Neural cell (in vitro differentiated cells): ENCODE data around the gene TAF5L. TPM values are rescaled to one million over a fixed set of nuclear protein-coding genes. Genes with fewer than 3 reads are reported as not detected.

Experiments
- H2AFZ ChIP-seq: fragments of 200-600, 300-800 bp; sonication (generic), shearing (Covaris generic); 2 replicates; pipeline ENCODE4 v1.6.0; 2014; ENCODE audit warnings: low read depth, mild to moderate bottlenecking, antibody characterized with exemption, low read length, moderate library complexity
- H3F3A ChIP-seq: fragments of 200-600 bp; shearing (Covaris generic); 2 replicates; pipeline ENCODE4 v1.6.1; 2016; ENCODE audit warnings: mild to moderate bottlenecking, moderate library complexity, mixed read lengths, antibody characterized with exemption, low read length; ENCODE audit not compliant: insufficient read depth, poor library complexity, severe bottlenecking
- H3K27ac ChIP-seq: fragments of 200-600, 300-800 bp; sonication (generic), shearing (Covaris generic); 2 replicates; pipeline ENCODE4 v1.5.1; 2014; ENCODE audit warnings: mild to moderate bottlenecking, low read length, moderate library complexity
- H3K27me3 ChIP-seq: fragments of 300-800, 200-600 bp; sonication (generic), shearing (Covaris generic); 2 replicates; pipeline ENCODE4 v1.6.0; 2014; ENCODE audit warnings: mild to moderate bottlenecking, low read depth, low read length, moderate library complexity; ENCODE audit not compliant: insufficient read depth
- H3K36me3 ChIP-seq: fragments of 300-800, 200-600 bp; sonication (generic), shearing (Covaris generic); 2 replicates; pipeline ENCODE4 v1.5.1; 2014; ENCODE audit warnings: mild to moderate bottlenecking, antibody characterized with exemption, low read length, moderate library complexity; ENCODE audit not compliant: insufficient read depth
- H3K4me2 ChIP-seq: fragments of 300-800, 200-600 bp; sonication (generic), shearing (Covaris generic); 2 replicates; pipeline ENCODE4 v1.6.0; 2014; ENCODE audit warnings: mild to moderate bottlenecking, low read length
- H3K4me3 ChIP-seq: fragments of 300-800, 200-600 bp; sonication (generic), shearing (Covaris generic); 2 replicates; pipeline ENCODE4 v1.5.1; 2014; ENCODE audit warnings: mild to moderate bottlenecking, low read length, moderate library complexity
- H3K79me2 ChIP-seq: fragments of 200-600 bp; shearing (Covaris generic); replicated peaks from 2 replicates; pipeline ENCODE4 v1.6.0; 2014; ENCODE audit warnings: mild to moderate bottlenecking, low read length, moderate library complexity; ENCODE audit not compliant: insufficient read depth
- H3K9ac ChIP-seq: fragments of 300-800, 200-600 bp; sonication (generic), shearing (Covaris generic); 2 replicates; pipeline ENCODE4 v1.6.1; 2016; ENCODE audit warnings: mild to moderate bottlenecking, low read length, mixed read lengths
- H3K9me2 ChIP-seq: fragments of 200-600 bp; shearing (Covaris generic); 2 replicates; pipeline ENCODE4 v1.6.1; 2016; ENCODE audit warnings: mild to moderate bottlenecking, low read length, mixed read lengths; ENCODE audit not compliant: insufficient read depth
- H3K9me3 ChIP-seq: fragments of 200-600, 300-800 bp; sonication (generic), shearing (Covaris generic); 2 replicates; pipeline ENCODE4 v1.6.1; 2016; ENCODE audit warnings: mild to moderate bottlenecking, mixed run types, low read length, moderate library complexity, mixed read lengths
- H4K20me1 ChIP-seq: fragments of 200-600 bp; shearing (Covaris generic); 2 replicates; pipeline ENCODE4 v1.6.1; 2016; ENCODE audit warnings: mild to moderate bottlenecking, mixed run types; ENCODE audit not compliant: insufficient read depth
- CTCF ChIP-seq: fragments of 450-650 bp; IDR thresholded peaks from 2 replicates; pipeline ENCODE4 v1.5.1; 2014; ENCODE audit warnings: antibody characterized with exemption, mild to moderate bottlenecking, moderate library complexity; ENCODE audit not compliant: poor library complexity, severe bottlenecking
- EP300 ChIP-seq: fragments of 450-650 bp; conservative IDR thresholded peaks from 2 replicates; pipeline ENCODE4 v1.6.1; 2014; ENCODE audit warnings: antibody characterized with exemption, mild to moderate bottlenecking, moderate library complexity; ENCODE audit not compliant: poor library complexity, severe bottlenecking
- EZH2 ChIP-seq: fragments of 200-600, 300-800 bp; shearing (Covaris generic), sonication (generic); IDR thresholded peaks from 2 replicates; pipeline ENCODE4 v1.6.1; 2014; ENCODE audit warnings: antibody characterized with exemption, low read length, borderline replicate concordance, mild to moderate bottlenecking; ENCODE audit not compliant: insufficient read depth, poor library complexity, severe bottlenecking
- MXI1 ChIP-seq: fragments of 450-650 bp; conservative IDR thresholded peaks from 2 replicates; pipeline ENCODE4 v1.6.1; 2014; ENCODE audit warnings: antibody characterized with exemption, mild to moderate bottlenecking; ENCODE audit not compliant: poor library complexity, severe bottlenecking
- POLR2AphosphoS5 ChIP-seq: IDR thresholded peaks from 2 replicates; pipeline ENCODE4 v1.6.1; 2012
- RAD21 ChIP-seq: fragments of 450-650 bp; conservative IDR thresholded peaks from 2 replicates; pipeline ENCODE4 v1.6.1; 2014; ENCODE audit warnings: antibody characterized with exemption, mild to moderate bottlenecking, moderate library complexity
- REST ChIP-seq: IDR thresholded peaks from 2 replicates; pipeline ENCODE4 v1.6.1; 2012; ENCODE audit warnings: borderline replicate concordance
- SMC3 ChIP-seq: fragments of 450-650 bp; conservative IDR thresholded peaks from 2 replicates; pipeline ENCODE4 v1.6.1; 2014; ENCODE audit warnings: antibody characterized with exemption, mild to moderate bottlenecking, moderate library complexity; ENCODE audit not compliant: poor library complexity
- TAF1 ChIP-seq: IDR thresholded peaks from 2 replicates; pipeline ENCODE4 v1.6.1; 2012; ENCODE audit warnings: low read depth
- polyA plus RNA-seq: library from polyadenylated mRNA; depleted of rRNA; stranded (reverse); fragments of >200 nt; gene quantifications from 2 replicates; pipeline ENCODE4 v1.2.3, GENCODE V29; 2014

TAF5L gene
- polyA plus RNA-seq, 1 donor from 2014 or later: 18.5 TPM

DNA sequence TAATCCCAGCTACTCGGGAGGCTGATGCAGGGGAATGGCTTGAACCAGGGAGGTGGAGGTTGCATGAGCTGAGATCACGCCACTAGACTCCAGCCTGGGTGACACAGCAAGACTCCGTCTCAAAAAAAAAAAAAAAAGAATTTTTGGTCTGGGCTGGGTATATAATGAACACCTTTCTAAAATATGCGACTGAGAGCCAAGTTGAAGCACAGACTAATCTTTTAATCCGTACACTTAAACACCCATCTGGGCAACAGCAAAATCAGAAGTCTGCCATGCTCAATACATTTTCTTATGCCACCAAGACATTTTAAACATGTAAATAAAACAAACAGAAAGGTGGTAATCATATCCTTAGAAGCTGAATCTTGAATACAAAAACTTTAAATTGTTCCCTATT is 35.8 kb downstream of the TAF5L start:
- TF ChIP-seq REST (no peak), EP300 (no peak), POLR2AphosphoS5 (no peak), MXI1 (no peak), CTCF (no peak), TAF1 (no peak), EZH2 (no peak), RAD21 (no peak), SMC3 (no peak)
- H3K9me3 ChIP-seq: no peaks in the 10 kb centered on the region
- no peaks in the 10 kb centered on the region for H3K79me2 ChIP-seq
- H4K20me1 ChIP-seq: no peaks in the 10 kb centered on the region
- H3K9ac ChIP-seq: no peak overlapping the region
- H3K27me3 ChIP-seq: no peaks in the 10 kb centered on the region
- no peak overlapping the region for H3K4me3 ChIP-seq
- H3F3A ChIP-seq: no peaks in the 10 kb centered on the region
- no peak overlapping the region for H3K27ac ChIP-seq
- no peaks in the 10 kb centered on the region for H3K36me3 ChIP-seq
- H2AFZ ChIP-seq: no peak overlapping the region
- no peaks in the 10 kb centered on the region for H3K9me2 ChIP-seq
- no peak overlapping the region for H3K4me2 ChIP-seq

DNA sequence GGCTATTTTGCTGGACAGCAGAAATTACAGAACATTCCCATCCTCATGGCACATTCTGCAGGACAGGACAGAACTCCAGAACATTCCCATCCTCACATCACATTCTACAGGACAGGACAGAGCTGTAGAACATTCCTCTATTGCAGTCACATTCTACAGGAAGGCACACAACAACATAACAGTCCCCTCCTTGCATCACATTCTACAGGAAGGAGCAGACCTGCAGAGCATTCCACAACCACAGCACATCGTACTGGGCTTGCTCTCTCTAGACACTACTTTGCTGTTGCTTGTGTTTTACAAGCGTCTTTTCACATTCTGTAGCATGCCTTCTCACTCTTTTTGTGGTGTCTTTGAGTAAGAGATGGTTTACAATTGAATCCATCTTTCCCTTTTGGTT is 40.6 kb downstream of the TAF5L start:
- no peaks in the 10 kb centered on the region for H3K27me3 ChIP-seq

More for the DNA sequence above, 40.6 kb downstream of the TAF5L start:
- H3K9me2 ChIP-seq: no peaks in the 10 kb centered on the region
- H2AFZ ChIP-seq: no peak overlapping the region
- no peak overlapping the region for H3K4me3 ChIP-seq
- no peak overlapping the region for H3K4me2 ChIP-seq
- H4K20me1 ChIP-seq: no peaks in the 10 kb centered on the region
- H3K79me2 ChIP-seq: no peaks in the 10 kb centered on the region
- H3K9me3 ChIP-seq: no peaks in the 10 kb centered on the region
- no peaks in the 10 kb centered on the region for H3F3A ChIP-seq
- no peak for TF ChIP-seq RAD21
- TF ChIP-seq MXI1: no peak
- TF ChIP-seq EZH2: no peak
- no peak for TF ChIP-seq TAF1
- TF ChIP-seq SMC3: no peak
- no peak for TF ChIP-seq POLR2AphosphoS5
- no peak for TF ChIP-seq EP300
- TF ChIP-seq REST: no peak
- no peak for TF ChIP-seq CTCF
- no peaks in the 10 kb centered on the region for H3K36me3 ChIP-seq
- H3K9ac ChIP-seq: no peak overlapping the region
- no peak overlapping the region for H3K27ac ChIP-seq
